Fibroblast of lung (primary cell): ENCODE results near the gene C3orf85.

ENCODE experiments used
- EZH2 ChIP-seq: IDR thresholded peaks from 2 replicates; pipeline ENCODE4 v1.5.1; 2012; ENCODE audit warnings: low read length, control low read depth, mild to moderate bottlenecking; ENCODE audit errors: missing control alignments
- TF ChIP-seq, protein P1 (sequence below), 2 donors: IDR thresholded peaks in 1 of 2; conservative IDR thresholded peaks in 1 of 2; 1 replicate in 1 of 2; 2 replicates in 1 of 2; pipeline ENCODE4 v1.5.1; 2011 to 2012; ENCODE audit warnings: low read length in 2 of 2, control low read depth in 1 of 2, inconsistent platforms in 1 of 2, low read depth in 1 of 2, mild to moderate bottlenecking in 1 of 2

DNA sequence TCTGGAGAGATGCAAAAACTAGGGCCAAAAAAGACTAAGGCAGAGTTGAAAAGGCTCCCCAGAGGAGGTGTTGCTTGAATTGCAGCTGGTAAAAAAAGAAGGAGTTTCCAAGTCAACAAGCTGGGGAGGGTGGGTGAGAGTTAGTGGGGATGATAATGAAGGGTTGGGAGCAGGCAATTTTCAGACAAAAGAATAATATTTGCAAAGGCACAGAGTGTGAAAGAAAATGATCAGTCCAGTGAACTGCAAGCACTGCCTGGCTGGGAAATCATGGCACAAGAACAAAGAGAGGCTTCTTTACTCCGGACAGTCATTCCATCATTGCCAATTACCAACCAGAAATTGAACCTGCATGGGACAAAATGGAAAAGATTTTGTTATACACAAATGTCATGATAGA lies 42.2 kb downstream of the C3orf85 start:
- TF ChIP-seq, protein P1, sequence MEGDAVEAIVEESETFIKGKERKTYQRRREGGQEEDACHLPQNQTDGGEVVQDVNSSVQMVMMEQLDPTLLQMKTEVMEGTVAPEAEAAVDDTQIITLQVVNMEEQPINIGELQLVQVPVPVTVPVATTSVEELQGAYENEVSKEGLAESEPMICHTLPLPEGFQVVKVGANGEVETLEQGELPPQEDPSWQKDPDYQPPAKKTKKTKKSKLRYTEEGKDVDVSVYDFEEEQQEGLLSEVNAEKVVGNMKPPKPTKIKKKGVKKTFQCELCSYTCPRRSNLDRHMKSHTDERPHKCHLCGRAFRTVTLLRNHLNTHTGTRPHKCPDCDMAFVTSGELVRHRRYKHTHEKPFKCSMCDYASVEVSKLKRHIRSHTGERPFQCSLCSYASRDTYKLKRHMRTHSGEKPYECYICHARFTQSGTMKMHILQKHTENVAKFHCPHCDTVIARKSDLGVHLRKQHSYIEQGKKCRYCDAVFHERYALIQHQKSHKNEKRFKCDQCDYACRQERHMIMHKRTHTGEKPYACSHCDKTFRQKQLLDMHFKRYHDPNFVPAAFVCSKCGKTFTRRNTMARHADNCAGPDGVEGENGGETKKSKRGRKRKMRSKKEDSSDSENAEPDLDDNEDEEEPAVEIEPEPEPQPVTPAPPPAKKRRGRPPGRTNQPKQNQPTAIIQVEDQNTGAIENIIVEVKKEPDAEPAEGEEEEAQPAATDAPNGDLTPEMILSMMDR (conservative IDR thresholded peaks at IDR 0.05 in 1 of 2, IDR thresholded peaks at IDR 0.05 in 1 of 2; ENCODE audit: low read depth in 1 of 2, low read length in 2 of 2): no peak
- TF ChIP-seq EZH2: no peak
